Activated T-helper 2 cell treated with anti-CD3 and anti-CD28 coated beads, Interferon-gamma antibody, Interleukin-2, Interleukin-4, amounts not matched to agents 10 μg/mL and 5 μg/mL and 100 μg/mL, durations not matched to agents 14 hours and 24 hours and 36 hours (primary cell): ENCODE results near the gene NRCAM. TPM values are rescaled to one million over a fixed set of nuclear protein-coding genes. Genes with fewer than 3 reads are reported as not detected.

Source experiments
- DNase-seq: peaks from one replicate; pipeline ENCODE4 v3.0.0; 2021; ENCODE audit warnings: low spot score
- H3K27ac Mint-ChIP-seq: one replicate; pipeline ENCODE4 v1.8.0; 2021; ENCODE audit warnings: mixed read lengths
- H3K27me3 Mint-ChIP-seq: one replicate; pipeline ENCODE4 v1.8.0; 2021; ENCODE audit warnings: low read depth, mixed read lengths
- H3K36me3 Mint-ChIP-seq: one replicate; pipeline ENCODE4 v1.8.0; 2021; ENCODE audit warnings: low read depth, mixed read lengths
- H3K4me1 Mint-ChIP-seq: one replicate; pipeline ENCODE4 v1.8.0; 2021; ENCODE audit warnings: low read depth, mixed read lengths
- H3K4me3 Mint-ChIP-seq: one replicate; pipeline ENCODE4 v1.8.0; 2021; ENCODE audit warnings: low read depth, mild to moderate bottlenecking, moderate library complexity, mixed read lengths
- H3K9me3 Mint-ChIP-seq: one replicate; pipeline ENCODE4 v1.8.0; 2021; ENCODE audit warnings: mixed read lengths
- intact Hi-C: fragments of 100-400 bp; cut with micrococcal nuclease; formaldehyde crosslinking; loops from one replicate; pipeline ENCODE4 v1.15.1; 2023
- total RNA-seq: library from RNA; stranded (reverse); gene quantifications from 2 replicates; pipeline ENCODE4 v1.2.3, GENCODE V29; 2022

Gene NRCAM
- total RNA-seq, 1 donor from 2014 or later: 0.05 TPM

GRCh38 chr7:108124820-108125219, 331.4 kb downstream of the NRCAM start:
- no peak overlapping the region for H3K27ac Mint-ChIP-seq
- intact Hi-C loops: no loop called here
- peaks cover 21% of the 10 kb centered on the region for H3K27me3 Mint-ChIP-seq
- peaks cover 12% of the 10 kb centered on the region for H3K4me1 Mint-ChIP-seq
- no peak overlapping the region for H3K4me3 Mint-ChIP-seq
- DNase-seq: no peak
- no peaks in the 10 kb centered on the region for H3K9me3 Mint-ChIP-seq
- no peaks in the 10 kb centered on the region for H3K36me3 Mint-ChIP-seq

DNA sequence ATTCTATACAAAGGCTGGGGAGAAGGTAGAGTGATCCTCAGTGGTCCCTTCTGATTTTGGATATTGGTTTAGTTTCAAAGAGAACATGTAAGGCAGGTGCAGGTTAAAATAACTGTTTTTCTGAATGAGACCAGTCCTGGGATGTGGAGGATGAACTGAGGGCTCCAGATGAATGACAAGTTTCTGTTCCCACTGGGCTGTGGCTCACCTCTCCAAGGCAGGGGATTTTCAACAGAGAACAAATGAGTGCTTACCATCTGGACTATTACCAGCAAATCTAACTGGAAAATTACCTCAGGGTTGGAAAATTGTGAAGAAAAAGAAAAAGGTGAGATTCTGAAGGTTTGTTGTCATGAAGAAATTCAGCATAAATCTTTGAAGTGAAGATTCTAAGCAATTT, 334.1 kb downstream of the NRCAM start:
- DNase-seq: no peak
- Mint-ChIP-seq H3K4me3 (no peak overlapping the region), H3K36me3 (no peaks in the 10 kb centered on the region), H3K27me3 (peaks cover 21% of the 10 kb centered on the region), H3K4me1 (peaks cover 15% of the 10 kb centered on the region), H3K9me3 (no peaks in the 10 kb centered on the region), H3K27ac (no peak overlapping the region)
- intact Hi-C loops: no loop called here

DNA sequence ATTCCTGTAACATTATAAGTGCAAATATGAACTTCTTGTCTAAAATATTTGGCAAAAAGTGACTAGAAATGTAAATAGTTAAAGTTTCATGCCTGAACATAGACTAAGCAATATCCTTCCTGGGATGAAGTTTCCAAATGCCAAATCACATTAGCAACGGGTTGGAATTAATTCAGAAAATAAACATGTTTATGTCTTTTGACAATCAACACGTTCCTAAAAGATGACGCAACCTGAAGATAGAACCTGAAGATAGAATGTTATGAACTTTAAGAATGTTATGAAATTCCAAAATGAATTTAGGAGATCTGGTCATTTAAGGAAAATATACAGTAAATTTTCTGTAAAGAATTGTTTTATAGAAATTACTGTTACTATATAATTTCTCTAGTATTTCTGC, 335.3 kb downstream of the NRCAM start:
- intact Hi-C loops: loop anchor here (1.0 kb wide), 1 partner anchor 15 kb away; no protein-coding TSS in a partner anchor
- peaks cover 15% of the 10 kb centered on the region for H3K4me1 Mint-ChIP-seq
- no peaks in the 10 kb centered on the region for H3K36me3 Mint-ChIP-seq
- H3K27me3 Mint-ChIP-seq: peaks cover 21% of the 10 kb centered on the region
- H3K4me3 Mint-ChIP-seq: no peak overlapping the region
- H3K9me3 Mint-ChIP-seq: no peaks in the 10 kb centered on the region
- H3K27ac Mint-ChIP-seq: no peak overlapping the region
- DNase-seq: no peak

DNA sequence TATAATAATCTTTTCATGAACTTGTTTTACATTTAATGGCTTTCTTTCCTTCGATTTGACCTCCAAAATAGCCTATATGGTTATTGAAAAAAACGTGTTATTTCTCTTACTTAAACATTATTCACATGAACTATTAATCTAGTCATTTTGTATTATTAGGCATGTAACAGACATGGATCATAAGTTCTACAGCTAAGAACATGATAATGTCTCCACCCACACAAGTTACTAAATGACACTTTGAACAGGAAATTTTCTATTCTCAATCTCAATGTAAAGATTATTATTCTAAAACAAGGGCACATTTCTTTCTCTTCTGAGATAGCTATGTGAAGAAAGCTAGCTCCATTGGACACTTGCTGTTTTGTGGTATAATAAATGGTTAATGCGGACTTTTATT, 336.0 kb downstream of the NRCAM start:
- intact Hi-C loops: loop anchor here (1.0 kb wide), 1 partner anchor 16 kb away; no protein-coding TSS in a partner anchor
- no peak for DNase-seq
- H3K4me1 Mint-ChIP-seq: peaks cover 15% of the 10 kb centered on the region
- no peak overlapping the region for H3K4me3 Mint-ChIP-seq
- peaks cover 22% of the 10 kb centered on the region for H3K27me3 Mint-ChIP-seq
- H3K36me3 Mint-ChIP-seq: no peaks in the 10 kb centered on the region
- H3K27ac Mint-ChIP-seq: no peak overlapping the region
- no peaks in the 10 kb centered on the region for H3K9me3 Mint-ChIP-seq

DNA sequence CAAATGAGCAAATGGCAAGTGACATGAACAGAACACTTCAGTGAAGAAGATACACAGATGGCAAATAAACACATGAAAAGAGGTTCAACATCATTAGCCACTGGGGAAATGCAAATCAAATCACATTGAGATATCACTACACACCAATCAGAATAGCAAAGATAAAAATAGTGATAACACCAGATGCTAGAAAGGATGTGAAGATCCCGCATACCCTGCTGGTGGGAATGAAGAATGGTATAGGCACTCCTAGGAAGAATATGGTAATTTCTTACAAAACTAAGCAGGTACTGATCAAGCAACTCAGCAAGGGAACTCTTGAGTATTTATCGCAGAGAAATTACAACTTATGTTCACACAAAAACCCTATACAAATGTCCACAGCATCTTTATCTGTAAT, 337.3 kb downstream of the NRCAM start:
- Mint-ChIP-seq H3K27ac (no peak overlapping the region), H3K4me1 (peaks cover 19% of the 10 kb centered on the region), H3K9me3 (no peaks in the 10 kb centered on the region), H3K4me3 (no peak overlapping the region), H3K36me3 (no peaks in the 10 kb centered on the region), H3K27me3 (peaks cover 18% of the 10 kb centered on the region)
- no peak for DNase-seq
- intact Hi-C loops: loop anchor here (1.0 kb wide), 1 partner anchor 9 kb away; no protein-coding TSS in a partner anchor

GRCh38 chr7:108114117-108114841, 342.0 kb downstream of the NRCAM start:
- H3K27me3 Mint-ChIP-seq: peaks cover 13% of the 10 kb centered on the region
- no peak overlapping the region for H3K27ac Mint-ChIP-seq
- H3K4me1 Mint-ChIP-seq: peaks cover 8% of the 10 kb centered on the region
- no peak for DNase-seq
- H3K4me3 Mint-ChIP-seq: no peak overlapping the region
- H3K9me3 Mint-ChIP-seq: no peaks in the 10 kb centered on the region
- intact Hi-C loops: loop anchor here (1.0 kb wide), 1 partner anchor 32 kb away; no protein-coding TSS in a partner anchor
- H3K36me3 Mint-ChIP-seq: no peaks in the 10 kb centered on the region

DNA sequence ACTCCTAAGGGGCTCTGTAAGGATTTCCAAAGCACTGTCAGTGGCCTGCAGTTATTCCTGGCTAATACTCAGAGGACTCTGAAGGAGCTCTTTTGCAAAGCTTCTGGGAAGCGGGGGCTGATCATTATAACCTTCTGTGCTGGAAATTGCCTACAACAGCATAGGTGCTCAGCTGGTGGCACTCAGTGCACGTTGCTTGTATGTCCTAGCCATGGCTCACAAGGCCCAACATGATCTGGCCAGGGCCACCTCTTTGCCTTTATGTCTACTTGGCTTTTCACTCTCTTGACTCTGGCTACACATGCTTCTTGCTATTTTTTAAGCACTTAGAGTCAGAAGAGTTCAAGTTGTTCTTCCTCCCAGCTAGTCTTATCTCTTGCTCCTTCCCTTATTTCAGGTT, 343.6 kb downstream of the NRCAM start:
- Mint-ChIP-seq H3K9me3 (no peaks in the 10 kb centered on the region), H3K4me1 (peaks cover 4% of the 10 kb centered on the region), H3K4me3 (no peak overlapping the region), H3K27me3 (peaks cover 13% of the 10 kb centered on the region), H3K36me3 (no peaks in the 10 kb centered on the region), H3K27ac (no peak overlapping the region)
- intact Hi-C loops: no loop called here
- no peak for DNase-seq

DNA sequence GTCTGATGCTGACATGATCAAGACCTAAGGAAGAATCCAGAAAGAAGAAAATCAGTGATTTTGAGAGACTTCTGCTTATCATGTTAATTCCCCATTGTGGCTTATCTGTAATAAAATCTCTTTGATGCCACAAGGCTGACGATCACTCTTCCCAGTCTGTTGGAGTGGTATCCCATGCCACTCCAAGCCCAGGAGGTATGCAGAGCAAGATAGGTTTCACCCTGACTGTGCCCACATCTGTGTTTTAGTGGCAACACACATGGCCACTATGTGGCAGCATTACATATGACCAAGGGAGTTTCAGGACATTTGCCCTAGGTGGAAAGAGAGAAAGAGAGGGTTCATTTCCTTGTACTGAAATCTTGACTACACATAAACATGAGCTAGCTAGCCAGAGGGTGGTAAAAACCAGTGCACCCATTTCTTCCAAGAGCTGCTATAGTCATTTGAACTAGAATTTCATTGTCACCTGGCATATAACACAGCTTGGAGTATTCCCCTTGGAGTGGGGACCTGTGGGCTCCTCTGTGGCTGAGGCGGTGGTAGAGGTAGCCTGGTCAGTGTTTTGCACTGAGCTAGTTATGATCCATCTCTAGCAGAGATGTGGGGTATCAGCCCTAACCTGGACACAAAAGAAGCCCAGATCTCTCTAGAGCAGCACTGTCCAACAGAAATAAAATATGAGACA, 346.9 kb downstream of the NRCAM start:
- no peaks in the 10 kb centered on the region for H3K9me3 Mint-ChIP-seq
- no peak overlapping the region for H3K27ac Mint-ChIP-seq
- H3K27me3 Mint-ChIP-seq: peaks cover 6% of the 10 kb centered on the region
- H3K4me3 Mint-ChIP-seq: no peak overlapping the region
- DNase-seq: no peak
- no peaks in the 10 kb centered on the region for H3K4me1 Mint-ChIP-seq
- intact Hi-C loops: loop anchor here (1.0 kb wide), 1 partner anchor 37 kb away; no protein-coding TSS in a partner anchor
- H3K36me3 Mint-ChIP-seq: no peaks in the 10 kb centered on the region

- no peaks in the 10 kb centered on the region for H3K36me3 Mint-ChIP-seq
- intact Hi-C loops: no loop called here
- peaks cover 6% of the 10 kb centered on the region for H3K27me3 Mint-ChIP-seq
- H3K4me1 Mint-ChIP-seq: no peaks in the 10 kb centered on the region
- DNase-seq: no peak
- H3K4me3 Mint-ChIP-seq: no peak overlapping the region
- no peaks in the 10 kb centered on the region for H3K9me3 Mint-ChIP-seq
- H3K27ac Mint-ChIP-seq: no peak overlapping the region
Observed at GRCh38 chr7:108108131-108108530, 348.1 kb downstream of the NRCAM start.

DNA sequence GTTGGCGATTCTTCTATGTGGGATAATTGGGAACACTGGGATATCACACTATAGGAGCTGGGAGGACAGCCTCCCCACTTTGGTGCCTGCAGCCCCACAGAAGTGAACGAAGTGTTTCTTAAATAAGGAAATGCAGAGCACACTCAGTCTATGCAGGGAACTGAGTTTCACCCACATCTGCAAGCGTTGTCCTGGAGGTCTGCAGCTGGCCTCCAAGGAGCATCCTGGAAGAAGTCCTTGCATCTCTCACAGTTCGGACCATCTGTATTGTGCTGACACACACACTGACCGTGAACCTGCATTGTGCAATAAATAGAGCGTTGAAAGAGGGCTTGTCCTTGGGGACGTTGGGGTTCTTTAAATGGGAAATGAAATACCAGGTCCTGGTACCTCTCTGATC, 351.9 kb downstream of the NRCAM start:
- Mint-ChIP-seq H3K27ac (no peak overlapping the region), H3K4me1 (peaks cover 3% of the 10 kb centered on the region), H3K27me3 (peaks cover 8% of the 10 kb centered on the region), H3K9me3 (no peaks in the 10 kb centered on the region), H3K36me3 (no peaks in the 10 kb centered on the region), H3K4me3 (no peak overlapping the region)
- DNase-seq: no peak
- intact Hi-C loops: no loop called here

- no peaks in the 10 kb centered on the region for H3K9me3 Mint-ChIP-seq
- no peaks in the 10 kb centered on the region for H3K36me3 Mint-ChIP-seq
- H3K27ac Mint-ChIP-seq: no peak overlapping the region
- H3K27me3 Mint-ChIP-seq: peaks cover 12% of the 10 kb centered on the region
- peaks cover 3% of the 10 kb centered on the region for H3K4me1 Mint-ChIP-seq
- no peak overlapping the region for H3K4me3 Mint-ChIP-seq
- no peak for DNase-seq
- intact Hi-C loops: no loop called here
Observed at GRCh38 chr7:108103558-108104298, 352.5 kb downstream of the NRCAM start.

DNA sequence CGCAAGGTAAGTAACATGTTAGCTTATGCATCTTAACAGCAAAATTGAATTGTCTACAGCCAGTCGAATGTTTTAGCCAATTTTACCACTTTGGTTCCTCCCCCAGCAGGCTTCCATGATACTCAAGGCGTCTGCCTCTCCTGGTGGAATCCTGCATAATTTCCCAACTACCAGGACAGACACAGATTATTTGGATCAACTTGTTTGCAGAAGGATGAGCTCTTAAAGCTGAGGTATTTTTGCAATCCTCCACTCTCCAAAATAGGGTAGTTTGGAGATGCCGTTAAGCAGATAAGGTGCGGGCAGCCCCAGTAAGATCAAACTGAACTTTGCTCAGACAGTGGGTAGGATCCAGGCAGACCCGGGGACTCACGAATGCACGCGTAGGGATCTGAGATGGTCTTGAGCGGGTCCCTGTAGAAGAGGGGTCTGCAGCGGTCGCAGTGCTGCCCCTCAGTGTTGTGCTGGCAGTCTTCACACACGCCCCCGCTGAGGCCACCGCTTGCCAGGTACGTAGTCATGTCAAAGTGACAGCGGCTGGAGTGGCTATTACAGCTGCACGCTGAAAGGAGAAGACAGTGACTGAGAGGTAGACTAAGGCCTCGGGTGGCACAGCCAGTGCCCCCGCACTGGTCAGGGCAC, 353.4 kb downstream of the NRCAM start:
- intact Hi-C loops: no loop called here
- DNase-seq: no peak
- no peak overlapping the region for H3K27ac Mint-ChIP-seq
- peaks cover 12% of the 10 kb centered on the region for H3K27me3 Mint-ChIP-seq
- no peak overlapping the region for H3K4me3 Mint-ChIP-seq
- H3K36me3 Mint-ChIP-seq: no peaks in the 10 kb centered on the region
- H3K4me1 Mint-ChIP-seq: peaks cover 3% of the 10 kb centered on the region
- no peaks in the 10 kb centered on the region for H3K9me3 Mint-ChIP-seq
